ENCODE results near the gene RUFY3.

The RUFY3 gene

DNA sequence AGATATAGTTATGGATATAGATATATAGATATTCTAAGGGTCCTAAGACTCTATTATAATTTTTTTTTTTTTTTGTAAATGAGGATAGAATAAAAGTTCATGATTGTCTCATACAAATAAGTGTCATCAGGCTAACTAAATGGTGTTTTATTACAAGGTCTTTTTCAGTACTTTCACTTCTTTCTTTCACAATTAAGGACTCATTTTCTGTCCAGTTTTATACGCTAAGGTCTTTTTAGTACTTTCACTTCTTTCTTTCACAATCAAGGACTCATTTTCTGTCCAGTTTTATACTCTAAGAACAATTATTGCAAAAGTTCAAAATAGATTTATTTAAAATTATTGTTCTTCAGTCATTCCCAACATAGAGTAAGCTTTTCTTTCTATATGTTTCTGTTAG lies 32.7 kb downstream of the RUFY3 start:
- intact Hi-C loops (cut with DNase I; ENCODE audit: low total_unique reads), result no loop called here
- Histone ChIP-seq H3K9me3 (no peaks in the 10 kb centered on the region), H3K4me3 (no peak overlapping the region), H3K27ac (no peak overlapping the region), H3K27me3 (no peaks in the 10 kb centered on the region), H3K4me1 (peaks cover 0 to 5% (median 2%) of the 10 kb centered on the region in 4 donors), H3K36me3 (no peaks in the 10 kb centered on the region)
- no peak for DNase-seq
- TF ChIP-seq CTCF (IDR thresholded peaks at IDR 0.05), result no peak

GRCh38 chr4:70754990-70755688 lies 33.4 kb downstream of the RUFY3 start:
- no peak for DNase-seq
- Histone ChIP-seq H3K4me1 (peaks cover 0 to 5% (median 2%) of the 10 kb centered on the region in 4 donors), H3K4me3 (no peak overlapping the region), H3K36me3 (no peaks in the 10 kb centered on the region), H3K9me3 (no peaks in the 10 kb centered on the region), H3K27me3 (no peaks in the 10 kb centered on the region), H3K27ac (no peak overlapping the region)
- intact Hi-C loops (cut with DNase I; ENCODE audit: low total_unique reads), result no loop called here
- TF ChIP-seq CTCF (IDR thresholded peaks at IDR 0.05), result no peak

DNA sequence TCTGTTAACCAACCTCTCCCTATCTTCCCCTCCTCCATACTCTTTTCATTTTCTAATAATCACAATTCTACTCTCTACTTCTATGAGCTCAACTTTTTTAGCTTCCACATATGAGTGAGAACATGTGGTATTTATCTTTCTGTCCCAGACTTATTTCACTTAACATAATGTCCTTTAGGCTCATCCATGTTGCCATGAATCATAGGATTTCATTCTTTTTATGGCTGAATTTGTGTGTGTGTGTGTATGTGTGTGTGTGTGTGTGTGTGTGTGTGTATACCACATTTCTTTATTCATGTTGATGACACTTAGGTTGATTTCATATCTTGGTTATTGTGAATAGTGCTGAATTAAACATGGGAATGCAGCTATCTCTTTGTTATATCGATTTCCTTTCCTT lies 37.4 kb downstream of the RUFY3 start:
- peaks cover 3 to 10% (median 9%) of the 10 kb centered on the region in 3 donors for H3K36me3 ChIP-seq
- no peak overlapping the region for H3K4me3 ChIP-seq
- no peak for DNase-seq
- H3K27me3 ChIP-seq, result no peaks in the 10 kb centered on the region
- no peak for TF ChIP-seq CTCF (IDR thresholded peaks at IDR 0.05)
- H3K27ac ChIP-seq, result no peak overlapping the region
- intact Hi-C loops (cut with DNase I; ENCODE audit: low total_unique reads), result no loop called here
- peaks cover 0 to 5% (median 0%) of the 10 kb centered on the region in 4 donors for H3K4me1 ChIP-seq
- no peaks in the 10 kb centered on the region for H3K9me3 ChIP-seq

- intact Hi-C loops (cut with DNase I; ENCODE audit: low total_unique reads), result no loop called here
- no peak for TF ChIP-seq CTCF (IDR thresholded peaks at IDR 0.05)
- Histone ChIP-seq H3K4me1 (peaks cover 0 to 5% (median 0%) of the 10 kb centered on the region in 4 donors), H3K27me3 (no peaks in the 10 kb centered on the region), H3K4me3 (no peak overlapping the region), H3K27ac (no peak overlapping the region), H3K9me3 (no peaks in the 10 kb centered on the region), H3K36me3 (peaks cover 8 to 15% (median 14%) of the 10 kb centered on the region in 3 donors)
- DNase-seq, result no peak
These were observed 37.9 kb downstream of the RUFY3 start for GRCh38 chr4:70759627-70760026.

- Histone ChIP-seq H3K27me3 (no peaks in the 10 kb centered on the region), H3K9me3 (no peaks in the 10 kb centered on the region), H3K27ac (no peak overlapping the region), H3K4me1 (peaks cover 0 to 5% (median 0%) of the 10 kb centered on the region in 4 donors), H3K36me3 (peaks cover 12 to 26% (median 18%) of the 10 kb centered on the region in 3 donors), H3K4me3 (no peak overlapping the region)
- TF ChIP-seq CTCF (IDR thresholded peaks at IDR 0.05), result no peak
- no peak for DNase-seq
- intact Hi-C loops (cut with DNase I; ENCODE audit: low total_unique reads), result no loop called here
These were observed 38.9 kb downstream of the RUFY3 start for GRCh38 chr4:70760662-70761061.
